K562 (cell line): ENCODE results near the gene SFRP5. TPM values are rescaled to one million over a fixed set of nuclear protein-coding genes. Genes with fewer than 3 reads are reported as not detected.

Source experiments
- ATAC-seq: fragments of 200-7000 bp; cut with Tn5 transposase; 3 replicates; pipeline ENCODE4 v1.9.1; 2020; ENCODE audit warnings: moderate library complexity
- BruUV-seq: library from RNA; stranded (reverse); fragments of 400-500 nt; replicated peaks from 2 replicates; lab custom pipeline; 2021; lab: Mats Ljungman, UMichigan
- CTCF ChIA-PET: fragments of 300-600 bp; formaldehyde crosslinking; extraction: SDS; loops from one replicate; lab custom pipeline; 2021; ENCODE audit warnings: low intra/inter-chr PET ratio; lab: Yijun Ruan, JAX
- POLR2A ChIA-PET: fragments of 300-600, 350-650 bp; sonication (Branson Sonifier 250); formaldehyde crosslinking; extraction: SDS; loops from one replicate; lab custom pipeline; 2021; ENCODE audit warnings: antibody characterized with exemption, inconsistent platforms; lab: Yijun Ruan, JAX
- DNase-seq, 4 experiments: peaks; one replicate each; pipeline versions ENCODE4 v3.0.0 to v3.0.0-alpha.2; 2011 to 2018; ENCODE audit warnings: low spot score in 3 of 4, mixed read lengths in 3 of 4; ENCODE audit errors: extremely low read depth in 1 of 4
- FAIRE-seq: peaks from 2 replicates; lab custom pipeline; 2011; peaks lifted over from hg19 to GRCh38; lab: Jason Lieb, UNC
- H2AFZ ChIP-seq: 2 replicates; pipeline ENCODE4 v1.6.0; 2011; ENCODE audit warnings: low read depth, low read length, control low read depth, inconsistent platforms
- H3K27ac ChIP-seq: fragments of 200-600 bp; 3 replicates; pipeline ENCODE4 v1.8.0; 2011; ENCODE audit warnings: low read depth, mild to moderate bottlenecking, control low read depth, inconsistent platforms, low read length, moderate library complexity, mixed read lengths; ENCODE audit errors: extremely low read depth
- H3K27me3 ChIP-seq, 2 experiments: fragments of 300-600 bp in 1 of 2; 2 replicates in 1 of 2; 3 replicates in 1 of 2; pipeline versions ENCODE4 v1.6.0 to v1.8.0; 2011; ENCODE audit warnings: inconsistent platforms in 2 of 2, low read length in 2 of 2, mild to moderate bottlenecking in 1 of 2, mixed read lengths in 1 of 2, moderate library complexity in 1 of 2; ENCODE audit not compliant: control insufficient read depth in 2 of 2, insufficient read depth in 2 of 2
- H3K36me3 ChIP-seq: fragments of 300-600 bp; 3 replicates; pipeline ENCODE4 v1.8.0; 2011; ENCODE audit warnings: mild to moderate bottlenecking, low read length, inconsistent platforms; ENCODE audit not compliant: control insufficient read depth, insufficient read depth
- H3K4me1 ChIP-seq, 2 experiments: fragments of 200-600 bp in 1 of 2; replicated peaks in 1 of 2; 2 replicates in 1 of 2; 3 replicates in 1 of 2; pipeline versions ENCODE4 v1.5.1 to v1.8.0; 2011; ENCODE audit warnings: inconsistent platforms in 2 of 2, low read length in 2 of 2, mild to moderate bottlenecking in 1 of 2, mixed read lengths in 1 of 2, moderate library complexity in 1 of 2; ENCODE audit not compliant: control insufficient read depth in 2 of 2, insufficient read depth in 2 of 2
- H3K4me2 ChIP-seq: 2 replicates; pipeline ENCODE4 v1.6.1; 2011; ENCODE audit warnings: low read length, control low read depth, inconsistent platforms, mixed read lengths; ENCODE audit not compliant: insufficient read depth
- H3K4me3 ChIP-seq: fragments of 200-600 bp; sonication (generic), shearing (Covaris generic); 2 replicates; pipeline ENCODE4 v1.5.1; 2016; ENCODE audit warnings: control low read depth, inconsistent platforms
- H3K79me2 ChIP-seq: fragments of 200-600 bp; 3 replicates; pipeline ENCODE4 v1.8.0; 2011; ENCODE audit warnings: low read length, inconsistent platforms; ENCODE audit not compliant: control insufficient read depth, insufficient read depth
- H3K9ac ChIP-seq, 2 experiments: 2 replicates each; pipeline versions ENCODE4 v1.6.0 to v1.6.1; 2011; ENCODE audit warnings: low read depth in 2 of 2, low read length in 2 of 2, control low read depth in 1 of 2, inconsistent platforms in 1 of 2, mild to moderate bottlenecking in 1 of 2, mixed read lengths in 1 of 2; ENCODE audit not compliant: insufficient read depth in 1 of 2
- H3K9me1 ChIP-seq: one replicate; pipeline ENCODE4 v1.6.0; 2011; ENCODE audit warnings: inconsistent platforms, mild to moderate bottlenecking, low read length, moderate library complexity; ENCODE audit not compliant: control insufficient read depth, insufficient read depth
- H3K9me3 ChIP-seq: replicated peaks from 2 replicates; pipeline ENCODE4 v1.5.1; 2011; ENCODE audit warnings: low read depth, low read length, inconsistent platforms; ENCODE audit not compliant: control insufficient read depth, insufficient read depth
- H4K20me1 ChIP-seq: replicated peaks from 2 replicates; pipeline ENCODE4 v1.6.1; 2011; ENCODE audit warnings: low read length, inconsistent platforms, mixed read lengths; ENCODE audit not compliant: control insufficient read depth, insufficient read depth
- WGBS: fragments of 100-300 bp; shearing (Covaris generic); methylation state at CpG from one replicate; pipeline ENCODE4 v1.1.6; 2016; ENCODE audit warnings: low coverage, mixed read lengths; ENCODE audit not compliant: insufficient coverage; ENCODE audit errors: missing lambda C conversion rate; 5-methylcytosine and 5-hydroxymethylcytosine counted together
- in situ Hi-C: fragments of 300-500 bp; cut with MboI; formaldehyde crosslinking; loops from 4 replicates; pipeline ENCODE4 v1.15.0; 2018; ENCODE audit warnings: inconsistent platforms, mixed read lengths
- intact Hi-C: fragments of 100-400 bp; cut with micrococcal nuclease; formaldehyde crosslinking; loops from 2 replicates; pipeline ENCODE4 v1.14.2; 2022
- polyA plus RNA-seq, 8 experiments: library from polyadenylated mRNA; depleted of rRNA in 4 of 8; stranded (reverse) in 5 of 8; unstranded in 3 of 8; fragments of >200 nt; fragmentation: Nextera tagmentation in 2 of 8; fragmentation: Illumina TruSeq in 1 of 8; extraction: Ambion mirVana in 2 of 8; extraction: Trizol in 1 of 8; gene quantifications; 2 replicates each; pipeline versions ENCODE4 v1.2.1 to v1.2.3, GENCODE V29; 2011 to 2014; ENCODE audit warnings: inconsistent platforms in 1 of 8, missing spikeins in 1 of 8
- total RNA-seq, 7 experiments: library from RNA; depleted of rRNA in 6 of 7; stranded (reverse); fragments of >200 nt in 6 of 7; fragmentation: Illumina TruSeq in 2 of 7; extraction: Trizol in 2 of 7; gene quantifications; 2 replicates each; pipeline versions ENCODE4 v1.2.1 to v1.2.3, GENCODE V29; 2011 to 2021; ENCODE audit warnings: low replicate concordance in 1 of 7
- TF ChIP-seq, protein P1 (sequence below): fragments of 250-450 bp; sonication (Bioruptor Pico); IDR thresholded peaks from 2 replicates; pipeline ENCODE4 v1.4.0; 2020; ENCODE audit warnings: mild to moderate bottlenecking, moderate library complexity

The SFRP5 gene
- total and polyA plus RNA-seq, 9 of the 15 experiments (the other 6 are each of a cell fraction or from before 2014, with no cell fraction given) = 0.07 to 0.29 (median 0.13) TPM; not detected in 3

DNA sequence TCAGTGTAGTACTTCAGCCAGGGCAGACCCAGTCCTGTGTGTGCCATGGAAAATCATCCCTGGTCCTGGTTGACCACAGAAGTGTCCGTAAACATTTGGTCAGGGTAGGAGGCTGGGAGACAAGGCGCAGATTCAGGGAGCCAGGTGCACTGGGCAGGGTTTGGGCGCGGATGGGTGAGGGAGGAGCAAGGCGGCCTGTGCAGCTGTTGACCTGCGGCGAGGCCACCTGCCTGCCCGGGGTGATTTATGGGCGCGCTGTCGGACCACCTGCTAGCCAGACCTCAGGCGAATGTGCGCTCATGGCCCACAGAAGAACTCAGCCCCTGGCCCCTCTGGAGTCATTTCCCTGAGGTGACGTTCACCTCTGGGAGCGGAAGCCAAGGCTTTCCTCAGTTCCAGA, 6.6 kb downstream of the SFRP5 start:
- H3K4me2 ChIP-seq = no peak overlapping the region
- H3K9me1 ChIP-seq = no peaks in the 10 kb centered on the region
- no peaks in the 10 kb centered on the region for H3K79me2 ChIP-seq
- H3K27me3 ChIP-seq = no peaks in the 10 kb centered on the region
- ChIA-PET CTCF (no interaction called here), POLR2A (no interaction called here)
- H3K27ac ChIP-seq = no peak overlapping the region
- no peak overlapping the region for H2AFZ ChIP-seq
- WGBS = 87% methylated on average over 14 of the region's 15 CpGs
- H3K36me3 ChIP-seq = peaks cover 12% of the 10 kb centered on the region; the same call in 1 of the 3 replicates
- H4K20me1 ChIP-seq = no peaks in the 10 kb centered on the region; the same call in 1 of the 2 replicates
- FAIRE-seq = no peak
- H3K4me1 ChIP-seq = peaks cover 0 to 12% of the 10 kb centered on the region in 2 experiments; a peak in 2 of 5 replicates
- no TSS peak for BruUV-seq
- H3K9ac ChIP-seq = no peak overlapping the region
- H3K4me3 ChIP-seq = no peak overlapping the region
- in situ Hi-C loops = loop anchor here (25.0 kb wide), 1 partner anchor 97 kb away; no protein-coding TSS in a partner anchor
- TF ChIP-seq, protein P1, sequence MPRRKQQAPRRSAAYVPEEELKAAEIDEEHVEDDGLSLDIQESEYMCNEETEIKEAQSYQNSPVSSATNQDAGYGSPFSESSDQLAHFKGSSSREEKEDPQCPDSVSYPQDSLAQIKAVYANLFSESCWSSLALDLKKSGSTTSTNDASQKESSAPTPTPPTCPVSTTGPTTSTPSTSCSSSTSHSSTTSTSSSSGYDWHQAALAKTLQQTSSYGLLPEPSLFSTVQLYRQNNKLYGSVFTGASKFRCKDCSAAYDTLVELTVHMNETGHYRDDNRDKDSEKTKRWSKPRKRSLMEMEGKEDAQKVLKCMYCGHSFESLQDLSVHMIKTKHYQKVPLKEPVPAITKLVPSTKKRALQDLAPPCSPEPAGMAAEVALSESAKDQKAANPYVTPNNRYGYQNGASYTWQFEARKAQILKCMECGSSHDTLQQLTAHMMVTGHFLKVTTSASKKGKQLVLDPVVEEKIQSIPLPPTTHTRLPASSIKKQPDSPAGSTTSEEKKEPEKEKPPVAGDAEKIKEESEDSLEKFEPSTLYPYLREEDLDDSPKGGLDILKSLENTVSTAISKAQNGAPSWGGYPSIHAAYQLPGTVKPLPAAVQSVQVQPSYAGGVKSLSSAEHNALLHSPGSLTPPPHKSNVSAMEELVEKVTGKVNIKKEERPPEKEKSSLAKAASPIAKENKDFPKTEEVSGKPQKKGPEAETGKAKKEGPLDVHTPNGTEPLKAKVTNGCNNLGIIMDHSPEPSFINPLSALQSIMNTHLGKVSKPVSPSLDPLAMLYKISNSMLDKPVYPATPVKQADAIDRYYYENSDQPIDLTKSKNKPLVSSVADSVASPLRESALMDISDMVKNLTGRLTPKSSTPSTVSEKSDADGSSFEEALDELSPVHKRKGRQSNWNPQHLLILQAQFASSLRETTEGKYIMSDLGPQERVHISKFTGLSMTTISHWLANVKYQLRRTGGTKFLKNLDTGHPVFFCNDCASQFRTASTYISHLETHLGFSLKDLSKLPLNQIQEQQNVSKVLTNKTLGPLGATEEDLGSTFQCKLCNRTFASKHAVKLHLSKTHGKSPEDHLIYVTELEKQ (CRISPR knock-in tag) = no peak
- TF ChIP-seq, all 486 proteins: peak for 0
- H3K9me3 ChIP-seq = no peaks in the 10 kb centered on the region
- DNase-seq (no peak), ATAC-seq (no peak)
- intact Hi-C loops = no loop called here
